Measurements from ENCODE around the gene MACROD2. TPM values are rescaled to one million over a fixed set of nuclear protein-coding genes. Genes with fewer than 3 reads are reported as not detected.
"Not testable (repeated sequence)": the region's sequence is repeated elsewhere in the genome, so short reads cannot be mapped to it uniquely, and the experiment has no call there.

MACROD2 gene
- total RNA-seq, 4 donors from 2014 or later, result 1.8 to 4.8 (median 2.9) TPM

- intact Hi-C loops (cut with DNase I), result no loop called here
- DNase-seq, result no peak
- H3K27me3 ChIP-seq, result no peaks in the 10 kb centered on the region
- no peaks in the 10 kb centered on the region for H3K9me3 ChIP-seq
- no peak overlapping the region for H3K4me3 ChIP-seq
- WGBS, 2 donors, result 78 to 87% methylated on average over 1 of the region's 1 CpG
- no peak for TF ChIP-seq CTCF (IDR thresholded peaks at IDR 0.05)
- TF ChIP-seq POLR2A (IDR thresholded peaks at IDR 0.05), result no peak
- H3K4me1 ChIP-seq, result no peaks in the 10 kb centered on the region
- no peak overlapping the region for H3K27ac ChIP-seq
- peaks cover 0 to 7% (median 0%) of the 10 kb centered on the region in 3 donors for H3K36me3 ChIP-seq
Observed at GRCh38 chr20:14030991-14031390, 35.7 kb downstream of the MACROD2 start.

GRCh38 chr20:14033310-14033709 is 38.0 kb downstream of the MACROD2 start:
- 69 to 75% methylated on average over 1 of the region's 1 CpG for WGBS, 2 donors
- Histone ChIP-seq H3K27me3 (no peaks in the 10 kb centered on the region), H3K36me3 (no peaks in the 10 kb centered on the region), H3K4me3 (no peak overlapping the region), H3K9me3 (no peaks in the 10 kb centered on the region), H3K4me1 (no peaks in the 10 kb centered on the region), H3K27ac (no peak overlapping the region)
- DNase-seq, result no peak
- intact Hi-C loops (cut with DNase I), result no loop called here
- TF ChIP-seq POLR2A (IDR thresholded peaks at IDR 0.05) (no peak), CTCF (IDR thresholded peaks at IDR 0.05) (no peak)

- intact Hi-C loops (cut with DNase I), result no loop called here
- no peak for TF ChIP-seq POLR2A (IDR thresholded peaks at IDR 0.05)
- TF ChIP-seq CTCF (IDR thresholded peaks at IDR 0.05), result no peak
- Histone ChIP-seq H3K27ac (no peak overlapping the region), H3K27me3 (no peaks in the 10 kb centered on the region), H3K4me3 (no peak overlapping the region), H3K9me3 (no peaks in the 10 kb centered on the region), H3K36me3 (no peaks in the 10 kb centered on the region), H3K4me1 (no peaks in the 10 kb centered on the region)
- WGBS, 2 donors, result 82 to 93% methylated on average over 7 of the region's 7 CpGs
- no peak for DNase-seq
Observed at GRCh38 chr20:14036567-14036966, 41.3 kb downstream of the MACROD2 start.

GRCh38 chr20:14044712-14045276 is 49.5 kb downstream of the MACROD2 start:
- H3K4me3 ChIP-seq; H3K9me3 ChIP-seq; intact Hi-C loops (cut with DNase I); H3K4me1 ChIP-seq; H3K27ac ChIP-seq; H3K27me3 ChIP-seq; H3K36me3 ChIP-seq; DNase-seq: not testable (repeated sequence)
- 95 to 100% methylated on average over 2 to 3 of the region's 28 CpGs for WGBS, 2 donors

- H3K36me3 ChIP-seq, result no peaks in the 10 kb centered on the region
- 86 to 91% methylated on average over 2 of the region's 2 CpGs for WGBS, 2 donors
- no peaks in the 10 kb centered on the region for H3K9me3 ChIP-seq
- intact Hi-C loops (cut with DNase I), result no loop called here
- TF ChIP-seq CTCF (IDR thresholded peaks at IDR 0.05), result no peak
- TF ChIP-seq POLR2A (IDR thresholded peaks at IDR 0.05), result no peak
- no peak for DNase-seq
- H3K27ac ChIP-seq, result no peak overlapping the region
- no peaks in the 10 kb centered on the region for H3K4me1 ChIP-seq
- no peaks in the 10 kb centered on the region for H3K27me3 ChIP-seq
- H3K4me3 ChIP-seq, result no peak overlapping the region
Observed at GRCh38 chr20:14046534-14046933, 51.2 kb downstream of the MACROD2 start.

- WGBS, 2 donors, result 78 to 83% methylated on average over 4 of the region's 4 CpGs
- intact Hi-C loops (cut with DNase I), result no loop called here
- no peak for TF ChIP-seq CTCF (IDR thresholded peaks at IDR 0.05)
- TF ChIP-seq POLR2A (IDR thresholded peaks at IDR 0.05), result no peak
- no peak overlapping the region for H3K27ac ChIP-seq
- no peaks in the 10 kb centered on the region for H3K27me3 ChIP-seq
- H3K4me3 ChIP-seq, result no peak overlapping the region
- H3K9me3 ChIP-seq, result no peaks in the 10 kb centered on the region
- H3K4me1 ChIP-seq, result no peaks in the 10 kb centered on the region
- DNase-seq, result no peak
- H3K36me3 ChIP-seq, result no peaks in the 10 kb centered on the region
Observed at GRCh38 chr20:14049111-14049510, 53.8 kb downstream of the MACROD2 start.
